GM12878 (cell line): Measurements from ENCODE around the gene BEST2. TPM values are rescaled to one million over a fixed set of nuclear protein-coding genes. Genes with fewer than 3 reads are reported as not detected.

Experiments
- ATAC-seq: fragments of 200-7000 bp; cut with Tn5 transposase; 3 replicates; pipeline ENCODE4 v1.9.1; 2020; ENCODE audit warnings: mild to moderate bottlenecking, moderate library complexity
- BruUV-seq: library from RNA; stranded (reverse); fragments of 400-500 nt; replicated peaks from 2 replicates; lab custom pipeline; 2021; lab: Mats Ljungman, UMichigan
- CTCF ChIA-PET: fragments of 300-600 bp; sonication (Branson Sonifier 250); formaldehyde crosslinking; extraction: SDS; loops from one replicate; lab custom pipeline; 2021; ENCODE audit warnings: inconsistent platforms; lab: Yijun Ruan, JAX
- POLR2A ChIA-PET: fragments of 350-600 bp; formaldehyde crosslinking; extraction: SDS; loops from one replicate; lab custom pipeline; 2021; ENCODE audit warnings: inconsistent platforms; lab: Charles Lee
- RAD21 ChIA-PET: fragments of 300-600 bp; sonication (Branson Sonifier 250); formaldehyde crosslinking; loops from one replicate; lab custom pipeline; 2023; ENCODE audit warnings: antibody characterized with exemption; ENCODE audit not compliant: unreplicated experiment; lab: Charles Lee
- SMC1A ChIA-PET: fragments of 300-600 bp; sonication (Branson Sonifier 250); formaldehyde crosslinking; loops from one replicate; lab custom pipeline; 2023; ENCODE audit not compliant: unreplicated experiment, uncharacterized antibody; lab: Charles Lee
- DNase-seq: peaks from one replicate; pipeline ENCODE4 v3.0.0-alpha.2; 2011; ENCODE audit warnings: low read depth, low spot score
- FAIRE-seq: peaks from 3 replicates; lab custom pipeline; 2011; peaks lifted over from hg19 to GRCh38; lab: Jason Lieb, UNC
- H2AFZ ChIP-seq: 2 replicates; pipeline ENCODE4 v1.6.0; 2011; ENCODE audit warnings: low read depth, low read length, control low read depth; ENCODE audit not compliant: control insufficient read depth
- H3K27ac ChIP-seq: 2 replicates; pipeline ENCODE4 v1.5.1; 2011; ENCODE audit warnings: control low read depth; ENCODE audit not compliant: control insufficient read depth, insufficient read depth
- H3K27me3 ChIP-seq, 2 experiments: replicated peaks in 1 of 2; 2 replicates each; pipeline versions ENCODE4 v1.6.0 to v1.6.1; 2011; ENCODE audit warnings: low read length in 1 of 2; ENCODE audit not compliant: control insufficient read depth in 2 of 2, insufficient read depth in 2 of 2
- H3K36me3 ChIP-seq, 2 experiments: 2 replicates each; pipeline ENCODE4 v1.5.1; 2011; ENCODE audit warnings: low read length in 1 of 2; ENCODE audit not compliant: control insufficient read depth in 2 of 2, insufficient read depth in 2 of 2
- H3K4me1 ChIP-seq: 2 replicates; pipeline ENCODE4 v1.6.1; 2011; ENCODE audit warnings: mild to moderate bottlenecking, low read length, moderate library complexity, mixed read lengths; ENCODE audit not compliant: control insufficient read depth, insufficient read depth
- H3K4me2 ChIP-seq: 2 replicates; pipeline ENCODE4 v1.6.0; 2011; ENCODE audit warnings: control low read depth; ENCODE audit not compliant: control insufficient read depth, insufficient read depth
- H3K4me3 ChIP-seq: fragments of 200-600 bp; sonication (generic); 2 replicates; pipeline ENCODE4 v1.5.1; 2016
- H3K79me2 ChIP-seq: 2 replicates; pipeline ENCODE4 v1.6.0; 2011; ENCODE audit warnings: low read length; ENCODE audit not compliant: control insufficient read depth, insufficient read depth
- H3K9ac ChIP-seq: 2 replicates; pipeline ENCODE4 v1.8.0; 2011; ENCODE audit warnings: low read length, control low read depth, mixed read lengths; ENCODE audit not compliant: control insufficient read depth, insufficient read depth
- H3K9me3 ChIP-seq: replicated peaks from 3 replicates; pipeline ENCODE4 v1.5.1; 2011; ENCODE audit warnings: mild to moderate bottlenecking, low read length; ENCODE audit not compliant: control insufficient read depth, insufficient read depth
- H4K20me1 ChIP-seq: 2 replicates; pipeline ENCODE4 v1.6.0; 2011; ENCODE audit not compliant: control insufficient read depth, insufficient read depth
- GATAD2B ChIP-seq: fragments of 450-650 bp; conservative IDR thresholded peaks from 2 replicates; pipeline ENCODE4 v1.6.1; 2017; ENCODE audit warnings: low read depth, mild to moderate bottlenecking, moderate library complexity
- NFXL1 ChIP-seq: fragments of 450-650 bp; IDR thresholded peaks from 2 replicates; pipeline ENCODE4 v1.6.1; 2017; ENCODE audit warnings: antibody characterized with exemption, mild to moderate bottlenecking, borderline replicate concordance
- NKRF ChIP-seq: fragments of 450-650 bp; conservative IDR thresholded peaks from 2 replicates; pipeline ENCODE4 v1.6.1; 2017; ENCODE audit warnings: mild to moderate bottlenecking, moderate library complexity
- SMAD1 ChIP-seq: fragments of 450-650 bp; IDR thresholded peaks from 2 replicates; pipeline ENCODE4 v1.6.1; 2018; ENCODE audit warnings: mild to moderate bottlenecking, low read depth; ENCODE audit not compliant: partially characterized antibody
- WGBS: methylation state at CpG from one replicate; pipeline ENCODE4 v1.1.6; 2016; ENCODE audit warnings: low lambda C conversion rate; ENCODE audit not compliant: insufficient replicate concordance, insufficient coverage; ENCODE audit errors: missing lambda C conversion rate; 5-methylcytosine and 5-hydroxymethylcytosine counted together
- in situ Hi-C: fragments of 300-500 bp; cut with MboI; formaldehyde crosslinking; loops from 9 replicates; pipeline ENCODE4 v1.14.3; 2018; ENCODE audit warnings: mixed read lengths
- intact Hi-C: fragments of 100-400 bp; cut with micrococcal nuclease; formaldehyde crosslinking; loops from one replicate; pipeline ENCODE4 v1.14.2; 2022; ENCODE audit not compliant: unreplicated experiment
- polyA plus RNA-seq, 11 experiments: library from polyadenylated mRNA; depleted of rRNA in 4 of 11; unstranded in 6 of 11; stranded (reverse) in 5 of 11; fragments of >200 nt; fragmentation: Nextera tagmentation in 4 of 11; fragmentation: Illumina TruSeq in 1 of 11; extraction: Ambion mirVana in 4 of 11; extraction: Trizol in 1 of 11; gene quantifications; 1 replicate in 1 of 11; 2 replicates in 10 of 11; pipeline versions ENCODE4 v1.2.1 to v1.2.3, GENCODE V29; 2011 to 2016; ENCODE audit warnings: inconsistent platforms in 2 of 11, missing spikeins in 2 of 11, low read depth in 1 of 11
- total RNA-seq, 4 experiments: library from RNA; depleted of rRNA in 3 of 4; stranded (reverse); fragments of >200 nt in 3 of 4; fragmentation: Illumina TruSeq in 1 of 4; extraction: Trizol in 1 of 4; gene quantifications; 2 replicates each; pipeline versions ENCODE4 v1.2.1 to v1.2.3, GENCODE V29; 2013 to 2021

BEST2 gene
- total and polyA plus RNA-seq, 10 of the 15 experiments (the other 5 are each of a cell fraction or from before 2014, with no cell fraction given): not detected

- Histone ChIP-seq H3K9me3 (no peaks in the 10 kb centered on the region), H3K4me1 (peaks cover 23% of the 10 kb centered on the region), H3K36me3 (peaks cover 0 to 1% of the 10 kb centered on the region in 2 experiments; a peak in 2 of 4 replicates), H3K9ac (peak overlapping the region; percentile 79), H4K20me1 (no peaks in the 10 kb centered on the region), H3K27ac (no peak overlapping the region), H3K79me2 (peaks cover 13% of the 10 kb centered on the region), H3K4me2 (peak overlapping the region; percentile 98), H3K27me3 (no peaks in the 10 kb centered on the region), H3K4me3 (peak overlapping the region; percentile 95), H2AFZ (no peak overlapping the region)
- RAD21 ChIA-PET: interaction anchor here (0.7 to 11.4 kb wide), 6 partner anchors 8 to 45 kb away, joined by 3 to 303 read pairs (median 4); partner anchors contain the start of gene HOOK2
- 95% methylated on average over 1 of the region's 1 CpG for WGBS
- in situ Hi-C loops: no loop called here
- POLR2A ChIA-PET: interaction anchor here (0.6 to 2.2 kb wide), 6 partner anchors 8 to 128 kb away, joined by 3 to 9 read pairs (median 6); partner anchors contain the start of gene JUNB
- SMC1A ChIA-PET: interaction anchor here (0.8 to 11.5 kb wide), 4 partner anchors 21 to 66 kb away, joined by 3 to 240 read pairs (median 4); partner anchors contain the start of gene TRIR
- ATAC-seq (no peak), DNase-seq (no peak), FAIRE-seq (no peak)
- BruUV-seq: TSS peak; percentile 67
- TF ChIP-seq NKRF: no peak
- no peak for TF ChIP-seq GATAD2B
- intact Hi-C loops: no loop called here
- CTCF ChIA-PET: interaction anchor here (1.4 to 12.9 kb wide), 4 partner anchors 23 to 48 kb away, joined by 8 to 537 read pairs (median 217); partner anchors contain the start of gene HOOK2
These were observed 48.8 kb downstream of the BEST2 start for GRCh38 chr19:12800466-12800770.

GRCh38 chr19:12800923-12801465, 49.4 kb downstream of the BEST2 start:
- in situ Hi-C loops: no loop called here

More at GRCh38 chr19:12800923-12801465, 49.4 kb downstream of the BEST2 start:
- H3K9ac ChIP-seq: peak overlapping the region; percentile 79
- WGBS: 20% methylated on average over 37 of the region's 38 CpGs
- peak overlapping the region; percentile 63 for H3K27ac ChIP-seq
- no peak for DNase-seq
- ChIA-PET CTCF (interaction anchor here (1.4 to 12.9 kb wide), 4 partner anchors 23 to 47 kb away, joined by 8 to 537 read pairs (median 217); partner anchors contain the start of gene HOOK2), RAD21 (interaction anchor here (0.7 to 11.4 kb wide), 6 partner anchors 9 to 46 kb away, joined by 3 to 303 read pairs (median 4); partner anchors contain the start of gene HOOK2), POLR2A (interaction anchor here (0.6 to 2.2 kb wide), 6 partner anchors 9 to 127 kb away, joined by 3 to 9 read pairs (median 6); partner anchors contain the start of gene JUNB), SMC1A (interaction anchor here (0.8 to 11.5 kb wide), 3 partner anchors 21 to 67 kb away, joined by 3 to 240 read pairs (median 3); partner anchors contain the start of gene TRIR)
- peak overlapping the region; percentile 88 for H2AFZ ChIP-seq
- peaks cover 19% of the 10 kb centered on the region for H3K4me1 ChIP-seq
- H3K4me2 ChIP-seq: peak overlapping the region; percentile 98
- peak; percentile 36 for ATAC-seq
- intact Hi-C loops: no loop called here
- H3K4me3 ChIP-seq: peak overlapping the region; percentile 95
- no peaks in the 10 kb centered on the region for H3K27me3 ChIP-seq
- H3K36me3 ChIP-seq: peaks cover 0 to 1% of the 10 kb centered on the region in 2 experiments; a peak in 2 of 4 replicates
- no peaks in the 10 kb centered on the region for H3K9me3 ChIP-seq
- peaks cover 13% of the 10 kb centered on the region for H3K79me2 ChIP-seq
- BruUV-seq: no TSS peak
- TF ChIP-seq SMAD1 (no peak), NFXL1 (0 out of 2 replicates have a peak, but pooled peaks have one; percentile 31), NKRF (0 out of 2 replicates have a peak, but pooled peaks have one; percentile 48)
- no peaks in the 10 kb centered on the region for H4K20me1 ChIP-seq
- FAIRE-seq: no peak
